RPMI7951 (cell line): Measurements from ENCODE around the gene SLC44A2. TPM values are rescaled to one million over a fixed set of nuclear protein-coding genes. Genes with fewer than 3 reads are reported as not detected.

ENCODE experiments used
- DNase-seq: peaks from one replicate; pipeline ENCODE4 v3.0.0-alpha.2; 2012; ENCODE audit warnings: low read depth
- total RNA-seq: library from RNA; depleted of rRNA; stranded (reverse); fragments of >200 nt; shearing (Covaris generic); gene quantifications from 2 replicates; pipeline ENCODE4 v1.2.3, GENCODE V29; 2014

SLC44A2 gene
- total RNA-seq, 1 experiment from 2014 or later = 21.1 TPM

- no peak for DNase-seq
Observed at GRCh38 chr19:10615429-10616023, 9.8 kb upstream of the SLC44A2 start.

- peak; percentile 40 for DNase-seq
Observed at GRCh38 chr19:10617409-10618121, 7.8 kb upstream of the SLC44A2 start.

GRCh38 chr19:10618846-10619245, 6.5 kb upstream of the SLC44A2 start:
- no peak for DNase-seq

GRCh38 chr19:10620786-10621185, 4.6 kb upstream of the SLC44A2 start:
- no peak for DNase-seq

- no peak for DNase-seq
Observed at GRCh38 chr19:10621966-10622365, 3.4 kb upstream of the SLC44A2 start.

- no peak for DNase-seq
Observed at GRCh38 chr19:10624585-10624984, 768 bp upstream of the SLC44A2 start.

- no peak for DNase-seq
Observed at GRCh38 chr19:10625762-10626138, 397 bp downstream of the SLC44A2 start.

GRCh38 chr19:10631874-10632273, 6.5 kb downstream of the SLC44A2 start:
- DNase-seq = no peak

GRCh38 chr19:10634430-10634829, 9.1 kb downstream of the SLC44A2 start:
- DNase-seq = no peak

GRCh38 chr19:10634963-10635362, 9.6 kb downstream of the SLC44A2 start:
- no peak for DNase-seq

GRCh38 chr19:10636304-10636972, 11.1 kb downstream of the SLC44A2 start:
- no peak for DNase-seq

GRCh38 chr19:10637894-10638293, 12.5 kb downstream of the SLC44A2 start:
- DNase-seq = no peak

- no peak for DNase-seq
Observed at GRCh38 chr19:10639836-10640235, 14.5 kb downstream of the SLC44A2 start.

GRCh38 chr19:10640361-10640760, 15.0 kb downstream of the SLC44A2 start:
- no peak for DNase-seq

- DNase-seq = no peak
Observed at GRCh38 chr19:10641248-10641647, 15.9 kb downstream of the SLC44A2 start.

GRCh38 chr19:10642473-10643171, 17.3 kb downstream of the SLC44A2 start:
- no peak for DNase-seq

GRCh38 chr19:10643172-10643967, 18.0 kb downstream of the SLC44A2 start:
- no peak for DNase-seq

- no peak for DNase-seq
Observed at GRCh38 chr19:10643968-10644259, 18.6 kb downstream of the SLC44A2 start.

- DNase-seq = peak; percentile 64
Observed at GRCh38 chr19:10644260-10645007, 19.1 kb downstream of the SLC44A2 start.

GRCh38 chr19:10646456-10647159, 21.3 kb downstream of the SLC44A2 start:
- DNase-seq = no peak

- no peak for DNase-seq
Observed at GRCh38 chr19:10648360-10648759, 23.0 kb downstream of the SLC44A2 start.
